ENCODE measurements around the gene NSL1.
"Not testable (repeated sequence)": the region's sequence is repeated elsewhere in the genome, so short reads cannot be mapped to it uniquely, and the experiment has no call there.

NSL1 gene

DNA sequence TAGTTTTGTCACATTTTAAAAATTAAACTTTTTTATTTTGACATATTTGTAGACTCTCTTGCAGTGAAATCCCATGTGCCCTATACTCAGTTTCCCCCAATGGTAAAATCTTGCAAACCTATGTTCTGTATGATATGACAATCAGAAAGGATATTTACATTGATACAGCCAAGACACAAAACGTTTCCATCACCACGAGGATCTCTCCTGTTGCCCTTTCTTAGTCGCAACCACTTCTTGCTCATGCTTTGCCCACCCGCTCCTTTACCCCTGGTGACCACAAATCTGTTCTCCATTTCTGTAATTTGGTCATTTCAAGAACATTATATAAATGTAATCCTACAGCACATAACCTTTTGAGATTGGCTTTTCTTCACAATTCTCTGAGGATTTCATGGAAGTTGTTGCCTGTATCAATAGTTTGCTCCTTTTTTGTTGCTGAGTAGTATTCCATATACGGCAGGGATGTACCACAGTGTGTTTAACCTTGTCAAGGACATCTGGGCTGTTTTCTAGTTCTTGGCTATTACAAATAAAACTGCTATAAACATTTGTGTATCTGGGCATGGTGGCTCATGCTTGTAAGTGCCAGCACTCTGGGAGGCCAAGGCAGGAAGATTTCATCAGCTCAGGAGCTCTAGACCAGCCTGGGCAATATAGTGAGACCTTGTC, 78.0 kb downstream of the NSL1 start:
- H3K9ac ChIP-seq: no peak overlapping the region
- no peaks in the 10 kb centered on the region for H3K4me1 ChIP-seq
- TF ChIP-seq, protein P1, sequence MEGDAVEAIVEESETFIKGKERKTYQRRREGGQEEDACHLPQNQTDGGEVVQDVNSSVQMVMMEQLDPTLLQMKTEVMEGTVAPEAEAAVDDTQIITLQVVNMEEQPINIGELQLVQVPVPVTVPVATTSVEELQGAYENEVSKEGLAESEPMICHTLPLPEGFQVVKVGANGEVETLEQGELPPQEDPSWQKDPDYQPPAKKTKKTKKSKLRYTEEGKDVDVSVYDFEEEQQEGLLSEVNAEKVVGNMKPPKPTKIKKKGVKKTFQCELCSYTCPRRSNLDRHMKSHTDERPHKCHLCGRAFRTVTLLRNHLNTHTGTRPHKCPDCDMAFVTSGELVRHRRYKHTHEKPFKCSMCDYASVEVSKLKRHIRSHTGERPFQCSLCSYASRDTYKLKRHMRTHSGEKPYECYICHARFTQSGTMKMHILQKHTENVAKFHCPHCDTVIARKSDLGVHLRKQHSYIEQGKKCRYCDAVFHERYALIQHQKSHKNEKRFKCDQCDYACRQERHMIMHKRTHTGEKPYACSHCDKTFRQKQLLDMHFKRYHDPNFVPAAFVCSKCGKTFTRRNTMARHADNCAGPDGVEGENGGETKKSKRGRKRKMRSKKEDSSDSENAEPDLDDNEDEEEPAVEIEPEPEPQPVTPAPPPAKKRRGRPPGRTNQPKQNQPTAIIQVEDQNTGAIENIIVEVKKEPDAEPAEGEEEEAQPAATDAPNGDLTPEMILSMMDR (IDR thresholded peaks at IDR 0.05): no peak
- H2AFZ ChIP-seq: no peak overlapping the region
- H3K79me2 ChIP-seq: no peaks in the 10 kb centered on the region
- H3K9me3 ChIP-seq (ENCODE audit: control insufficient read depth, low read length): no peaks in the 10 kb centered on the region
- H3K4me2 ChIP-seq (ENCODE audit: low read length): no peak overlapping the region
- H3K27me3 ChIP-seq (ENCODE audit: control insufficient read depth, insufficient read depth, low read length): no peaks in the 10 kb centered on the region
- no peaks in the 10 kb centered on the region for H3K36me3 ChIP-seq (ENCODE audit: control insufficient read depth, insufficient read depth, low read length)
- H3K4me3 ChIP-seq (ENCODE audit: low read depth, low read length): no peak overlapping the region
- H3K27ac ChIP-seq: no peak overlapping the region

DNA sequence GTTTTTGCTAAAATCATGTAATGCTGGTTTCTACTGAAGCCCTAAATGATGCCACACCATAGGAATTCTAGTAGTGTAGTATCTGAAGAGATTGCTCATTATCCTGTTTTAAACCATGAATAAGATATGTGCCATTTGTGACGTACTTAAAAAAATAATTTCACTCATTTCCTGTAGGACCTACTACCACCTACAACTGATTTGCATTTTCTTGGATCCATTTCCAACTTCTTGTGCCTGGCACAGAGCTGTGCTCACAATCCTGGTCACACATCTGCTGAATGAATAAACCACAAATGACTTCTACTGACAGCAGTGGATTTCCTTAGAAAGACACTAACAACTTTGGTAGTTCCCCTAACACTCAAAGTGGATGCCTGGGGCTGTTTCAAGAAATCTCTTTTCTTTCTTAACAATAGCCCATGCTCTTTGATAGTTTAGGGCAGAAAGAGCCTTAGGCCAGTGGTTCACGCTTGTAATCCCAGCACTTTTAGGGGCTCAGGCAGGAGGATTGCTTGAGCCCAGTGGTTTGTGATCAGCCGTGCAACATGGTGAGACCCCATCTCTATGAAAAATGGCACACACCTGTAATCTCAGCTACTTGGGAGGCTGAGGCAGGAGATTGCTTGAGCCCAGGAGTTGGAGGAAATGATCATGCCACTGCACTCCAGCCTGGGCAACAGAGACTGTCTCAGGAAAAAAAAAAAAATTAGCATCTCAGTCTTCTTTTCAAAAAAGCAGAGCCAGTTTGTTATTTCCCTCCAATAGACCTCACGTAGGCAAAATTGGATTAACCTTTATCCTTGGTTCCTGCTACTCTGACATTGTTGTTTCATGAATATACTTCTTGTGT, 78.9 kb downstream of the NSL1 start:
- no peak overlapping the region for H3K4me2 ChIP-seq (ENCODE audit: low read length)
- H3K9ac ChIP-seq: no peak overlapping the region
- H3K27ac ChIP-seq: no peak overlapping the region
- TF ChIP-seq, protein P1 (IDR thresholded peaks at IDR 0.05): no peak
- H3K4me3 ChIP-seq (ENCODE audit: low read depth, low read length): no peak overlapping the region
- H3K79me2 ChIP-seq: no peaks in the 10 kb centered on the region
- H3K9me3 ChIP-seq (ENCODE audit: control insufficient read depth, low read length): no peaks in the 10 kb centered on the region
- no peak overlapping the region for H2AFZ ChIP-seq
- no peaks in the 10 kb centered on the region for H3K4me1 ChIP-seq
- no peaks in the 10 kb centered on the region for H3K36me3 ChIP-seq (ENCODE audit: control insufficient read depth, insufficient read depth, low read length)
- H3K27me3 ChIP-seq (ENCODE audit: control insufficient read depth, insufficient read depth, low read length): no peaks in the 10 kb centered on the region

DNA sequence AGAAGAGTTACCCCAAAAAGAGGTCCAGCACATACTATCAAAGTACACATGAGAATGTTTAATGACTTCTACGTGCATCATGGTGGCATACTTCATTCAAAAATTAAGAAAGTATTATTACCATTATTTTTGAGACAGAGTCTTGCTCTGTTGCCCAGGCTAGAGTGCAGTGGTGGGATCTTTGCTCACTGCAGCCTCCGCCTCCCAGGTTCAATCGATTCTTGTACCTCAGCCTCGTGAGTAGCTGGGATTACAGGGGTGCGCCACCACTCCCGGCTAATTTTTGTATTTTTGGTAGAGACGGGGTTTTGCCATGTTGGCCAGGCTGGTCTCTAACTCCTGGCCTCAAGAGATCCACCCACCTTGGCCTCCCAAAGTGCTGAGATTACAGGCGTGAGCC, 79.6 kb downstream of the NSL1 start:
- H3K9me3 ChIP-seq (ENCODE audit: control insufficient read depth, low read length); H3K27me3 ChIP-seq (ENCODE audit: control insufficient read depth, insufficient read depth, low read length): not testable (repeated sequence)

DNA sequence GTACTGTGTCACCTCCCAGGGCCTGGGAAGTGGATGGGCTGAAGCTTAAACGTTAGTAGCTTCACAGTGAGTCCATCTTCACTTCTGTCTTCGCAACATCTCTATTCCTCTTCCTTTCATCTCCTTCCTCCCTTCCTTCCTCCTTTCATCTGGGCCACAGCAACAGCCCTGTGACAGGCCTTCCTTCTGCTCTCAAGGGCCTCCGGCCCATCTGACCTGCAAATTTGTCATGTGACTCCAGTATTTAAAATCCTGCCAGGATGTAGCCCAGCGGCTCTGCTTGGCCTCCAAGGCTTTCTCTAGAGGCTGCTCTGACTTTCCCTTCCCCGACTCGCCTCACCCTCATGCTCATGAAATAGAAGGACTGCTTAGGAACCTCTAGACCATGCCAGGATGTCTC, 81.0 kb downstream of the NSL1 start:
- Histone ChIP-seq H2AFZ (no peak overlapping the region), H3K9me3 (ENCODE audit: control insufficient read depth, low read length) (no peaks in the 10 kb centered on the region), H3K36me3 (ENCODE audit: control insufficient read depth, insufficient read depth, low read length) (no peaks in the 10 kb centered on the region), H3K4me2 (ENCODE audit: low read length) (no peak overlapping the region), H3K4me1 (no peaks in the 10 kb centered on the region), H3K79me2 (no peaks in the 10 kb centered on the region), H3K4me3 (ENCODE audit: low read depth, low read length) (no peak overlapping the region), H3K9ac (no peak overlapping the region), H3K27ac (no peak overlapping the region), H3K27me3 (ENCODE audit: control insufficient read depth, insufficient read depth, low read length) (no peaks in the 10 kb centered on the region)
- TF ChIP-seq, protein P1 (IDR thresholded peaks at IDR 0.05): no peak

More for the DNA sequence above, 79.6 kb downstream of the NSL1 start:
- H3K36me3 ChIP-seq (ENCODE audit: control insufficient read depth, insufficient read depth, low read length); H3K4me2 ChIP-seq (ENCODE audit: low read length); H2AFZ ChIP-seq; H3K79me2 ChIP-seq; H3K4me1 ChIP-seq; H3K9ac ChIP-seq; H3K27ac ChIP-seq; H3K4me3 ChIP-seq (ENCODE audit: low read depth, low read length): not testable (repeated sequence)

DNA sequence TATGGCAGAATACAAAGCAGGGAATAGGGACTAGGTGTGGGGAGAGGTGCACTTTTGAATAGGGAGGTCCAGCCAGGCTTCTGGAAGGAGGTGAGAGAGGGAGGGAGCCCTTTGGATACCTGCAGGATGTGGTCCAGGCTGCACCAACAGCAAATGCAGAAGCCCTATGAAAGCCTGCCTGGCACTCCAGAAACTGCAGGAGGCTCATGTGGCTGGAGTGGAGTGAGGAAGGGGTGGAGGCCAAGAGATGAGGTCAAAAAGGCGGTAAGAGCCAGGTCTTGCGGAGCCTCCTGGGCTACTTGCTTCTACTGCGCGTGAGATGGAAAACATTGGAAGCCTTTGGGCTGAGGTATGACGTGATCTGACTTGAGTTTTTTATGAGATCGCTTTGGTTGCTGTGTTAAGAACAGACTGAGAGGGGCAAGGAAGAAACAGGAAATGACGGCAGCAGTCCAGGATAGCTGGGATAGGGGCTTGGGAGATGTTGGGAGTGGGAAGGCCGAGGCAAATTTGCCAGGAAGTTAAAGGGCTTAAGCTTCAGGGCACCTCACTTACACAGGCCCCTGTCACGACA, 87.5 kb downstream of the NSL1 start:
- Histone ChIP-seq H2AFZ (no peak overlapping the region), H3K4me3 (ENCODE audit: low read depth, low read length) (no peak overlapping the region), H3K9me3 (ENCODE audit: control insufficient read depth, low read length) (no peaks in the 10 kb centered on the region), H3K27me3 (ENCODE audit: control insufficient read depth, insufficient read depth, low read length) (no peaks in the 10 kb centered on the region), H3K79me2 (no peaks in the 10 kb centered on the region), H3K9ac (no peak overlapping the region), H3K4me2 (ENCODE audit: low read length) (no peak overlapping the region), H3K36me3 (ENCODE audit: control insufficient read depth, insufficient read depth, low read length) (no peaks in the 10 kb centered on the region), H3K4me1 (no peaks in the 10 kb centered on the region), H3K27ac (no peak overlapping the region)
- TF ChIP-seq, protein P1 (IDR thresholded peaks at IDR 0.05): no peak
